SKM-1 (cell line): ENCODE results near the gene FKBP4.

Experiments used
- DNase-seq: peaks from one replicate; lab custom pipeline; 2025; ENCODE audit not compliant: unreplicated experiment; lab: John Stamatoyannopoulos, UW

Gene FKBP4

DNA sequence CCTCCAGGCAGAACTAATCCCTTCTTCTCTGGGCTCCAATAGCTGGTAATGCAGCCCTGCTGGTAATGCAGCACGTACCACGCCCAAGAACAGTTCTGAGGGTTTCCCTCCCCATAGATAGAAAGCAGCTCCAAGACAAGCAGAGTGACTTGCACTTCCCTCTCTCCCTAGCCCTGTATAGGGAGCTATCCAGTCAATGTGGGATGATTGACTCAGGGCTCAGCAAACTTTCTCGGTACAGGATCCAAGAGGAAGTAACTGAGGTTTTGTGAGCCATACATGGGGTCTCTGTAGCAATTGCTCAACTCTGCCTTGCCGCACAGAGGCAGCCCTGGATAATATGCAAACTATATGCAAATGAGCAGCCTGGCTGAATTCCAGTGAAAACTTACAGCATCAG is 15.5 kb upstream of the FKBP4 start:
- no peak for DNase-seq

GRCh38 chr12:2783936-2784600 is 10.7 kb upstream of the FKBP4 start:
- DNase-seq, result no peak

- no peak for DNase-seq
Measured at GRCh38 chr12:2785017-2785416, 9.8 kb upstream of the FKBP4 start.

DNA sequence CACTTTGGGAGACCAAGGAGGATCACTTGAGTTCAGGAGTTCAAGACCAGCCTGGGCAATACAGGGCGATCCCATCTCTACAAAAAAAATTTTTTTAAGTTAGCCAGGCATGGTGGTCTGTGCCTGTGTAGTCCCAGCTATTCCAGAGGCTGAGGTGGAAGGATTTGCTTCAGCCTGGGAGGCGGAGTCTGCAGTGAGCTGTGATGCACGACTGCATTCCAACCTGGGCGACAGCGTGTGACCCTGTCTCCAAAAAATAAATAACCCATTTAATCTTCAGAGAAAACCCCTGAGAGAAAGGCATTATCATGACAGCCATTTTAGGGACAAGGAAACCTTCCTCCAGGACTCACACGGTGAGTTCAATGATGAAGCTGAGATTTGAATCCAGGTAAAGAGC is 3.7 kb upstream of the FKBP4 start:
- no peak for DNase-seq

- DNase-seq, result no peak
Measured at GRCh38 chr12:2792671-2793500, 1.9 kb upstream of the FKBP4 start.

GRCh38 chr12:2793561-2793960 is 1.2 kb upstream of the FKBP4 start:
- DNase-seq, result no peak

GRCh38 chr12:2794191-2794735 is 507 bp upstream of the FKBP4 start:
- no peak for DNase-seq

DNA sequence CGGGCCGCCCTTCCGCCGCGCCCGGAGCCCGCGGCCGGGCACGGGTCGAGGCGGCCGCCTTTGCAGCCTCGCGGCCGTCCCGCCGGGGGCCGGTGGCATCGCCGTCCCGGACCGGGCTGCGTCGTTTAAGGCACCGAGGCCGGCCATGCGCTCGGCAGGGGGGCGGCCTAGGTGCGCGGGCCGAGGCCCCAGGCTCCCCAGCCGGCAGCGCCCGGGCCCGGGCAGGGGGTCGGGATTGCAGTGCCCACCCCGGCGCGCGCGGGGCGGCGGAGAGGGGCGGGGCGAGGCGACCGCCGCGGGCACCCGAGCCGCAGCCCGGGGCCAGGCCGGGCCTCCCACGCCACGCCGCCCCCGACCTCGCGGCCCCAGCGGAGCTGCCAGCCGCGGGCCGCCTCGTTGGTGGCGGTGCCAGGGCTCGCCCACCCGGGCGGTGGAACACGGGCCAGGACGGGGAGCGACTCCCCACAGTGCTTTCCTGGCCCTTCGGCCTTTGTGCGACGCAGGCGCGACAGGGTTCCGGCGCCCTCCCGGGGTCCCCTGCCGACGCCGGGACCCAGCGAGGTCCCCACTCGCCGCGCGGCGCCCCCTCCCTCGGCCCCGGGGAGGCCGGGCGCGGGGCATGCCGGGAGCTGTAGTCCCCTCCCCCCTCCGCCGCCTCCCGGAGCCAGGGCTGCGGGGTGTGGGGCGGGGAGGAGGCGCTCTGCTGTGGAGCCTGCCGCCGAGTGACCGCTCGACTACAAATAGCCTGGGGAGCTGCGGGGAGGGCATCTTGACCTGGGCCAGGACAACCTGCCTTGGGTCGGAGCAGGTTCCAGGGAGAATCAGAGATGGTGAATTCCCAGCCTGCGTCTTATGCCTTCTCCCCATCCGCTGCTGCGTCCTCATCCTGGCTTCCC is 769 bp downstream of the FKBP4 start:
- DNase-seq, result no peak

- no peak for DNase-seq
Measured at GRCh38 chr12:2796187-2796666, 1.5 kb downstream of the FKBP4 start.

DNA sequence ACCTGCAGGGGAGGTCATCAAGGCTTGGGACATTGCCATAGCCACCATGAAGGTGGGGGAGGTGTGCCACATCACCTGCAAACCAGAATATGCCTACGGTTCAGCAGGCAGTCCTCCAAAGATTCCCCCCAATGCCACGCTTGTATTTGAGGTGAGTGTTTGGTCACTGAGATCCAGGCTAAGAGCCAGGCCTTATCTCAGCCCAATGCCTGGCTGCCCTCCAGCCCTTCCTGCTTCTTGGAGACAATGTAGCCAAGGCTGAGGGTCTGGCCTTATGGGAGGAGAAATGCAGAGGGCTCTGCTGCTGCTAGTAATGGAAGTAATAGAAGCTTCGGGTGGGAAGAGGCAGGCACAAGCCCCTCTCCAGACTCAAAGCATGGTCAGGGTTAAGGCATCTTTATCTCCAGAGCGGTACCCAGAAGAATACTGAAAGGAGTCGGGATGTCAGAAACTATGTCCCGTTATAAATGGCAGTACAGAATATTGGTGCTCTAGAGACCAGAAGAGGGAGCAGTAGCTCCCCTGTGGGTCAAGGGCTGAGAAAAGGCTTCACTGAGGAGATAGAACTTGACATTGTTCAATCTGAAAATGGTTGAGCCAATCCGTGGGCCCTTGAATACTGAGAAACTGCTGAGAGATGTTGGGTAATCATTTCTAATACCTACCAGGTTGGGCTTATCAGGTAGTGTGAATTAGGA is 3.1 kb downstream of the FKBP4 start:
- no peak for DNase-seq

GRCh38 chr12:2800046-2800570 is 5.3 kb downstream of the FKBP4 start:
- no peak for DNase-seq

DNA sequence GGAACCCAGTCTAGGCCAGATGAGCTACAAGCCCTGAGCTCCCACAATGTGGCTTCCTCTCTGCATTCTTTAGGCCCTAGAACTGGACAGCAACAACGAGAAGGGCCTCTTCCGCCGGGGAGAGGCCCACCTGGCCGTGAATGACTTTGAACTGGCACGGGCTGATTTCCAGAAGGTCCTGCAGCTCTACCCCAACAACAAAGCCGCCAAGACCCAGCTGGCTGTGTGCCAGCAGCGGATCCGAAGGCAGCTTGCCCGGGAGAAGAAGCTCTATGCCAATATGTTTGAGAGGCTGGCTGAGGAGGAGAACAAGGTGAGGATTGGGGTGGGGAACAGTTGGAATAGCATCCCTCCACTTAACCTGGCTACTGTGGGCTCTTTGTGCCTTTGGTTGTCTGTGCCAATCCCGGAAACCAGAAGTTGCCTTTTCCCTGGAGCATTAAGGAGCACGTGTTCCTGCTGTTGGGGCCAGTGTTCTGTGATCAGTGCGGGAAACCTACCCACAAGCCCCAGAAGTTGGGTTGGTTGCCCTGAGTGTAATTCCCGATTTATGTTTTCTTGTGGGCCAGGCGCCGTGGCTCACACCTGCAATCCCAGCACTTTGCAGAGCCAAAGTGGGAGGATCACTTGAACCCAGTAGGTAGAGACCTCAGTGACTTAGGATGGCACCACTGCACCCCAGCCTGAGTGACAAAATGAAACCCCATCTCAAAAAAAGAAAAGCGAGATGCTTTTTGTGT is 6.4 kb downstream of the FKBP4 start:
- no peak for DNase-seq

GRCh38 chr12:2803635-2804392 is 9.0 kb downstream of the FKBP4 start:
- DNase-seq, result no peak

DNA sequence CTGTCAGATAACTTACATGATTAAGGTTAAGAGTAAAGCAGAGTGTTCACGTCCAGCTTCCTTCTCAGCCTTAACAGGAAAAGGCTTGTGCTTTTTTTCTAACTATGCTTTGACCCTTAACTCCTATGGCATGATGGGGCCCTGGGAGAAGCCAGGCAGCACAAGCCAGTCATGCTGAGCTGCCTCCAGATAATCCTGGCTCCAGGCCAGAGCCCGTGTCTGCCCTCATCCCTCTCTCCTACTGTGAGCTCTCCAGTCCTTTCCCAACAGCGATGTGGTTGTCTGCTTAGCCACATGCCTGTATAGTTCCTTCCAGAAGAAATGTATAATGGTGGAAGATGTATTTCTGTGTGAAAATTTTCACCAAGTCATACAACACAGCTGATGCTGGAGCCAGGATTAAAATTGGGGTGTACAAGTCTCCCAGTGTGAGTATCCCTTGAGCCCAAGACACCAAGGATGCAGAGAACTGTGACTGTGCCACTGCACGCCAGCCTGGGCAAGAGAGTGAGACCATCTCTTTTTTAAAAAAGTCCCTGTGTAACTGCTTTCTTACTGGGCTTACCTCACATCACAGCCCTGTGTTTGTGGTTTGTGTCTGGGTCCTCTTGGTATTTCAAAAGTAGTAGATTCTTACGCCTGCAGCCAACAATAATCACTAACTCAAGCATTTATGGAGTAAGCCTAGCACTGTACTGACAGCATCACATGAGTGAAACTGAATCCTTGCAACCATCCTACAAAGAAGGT is 9.8 kb downstream of the FKBP4 start:
- DNase-seq, result no peak

GRCh38 chr12:2805143-2805520 is 10.4 kb downstream of the FKBP4 start:
- no peak for DNase-seq

- no peak for DNase-seq
Measured at GRCh38 chr12:2806700-2807099, 11.9 kb downstream of the FKBP4 start.

DNA sequence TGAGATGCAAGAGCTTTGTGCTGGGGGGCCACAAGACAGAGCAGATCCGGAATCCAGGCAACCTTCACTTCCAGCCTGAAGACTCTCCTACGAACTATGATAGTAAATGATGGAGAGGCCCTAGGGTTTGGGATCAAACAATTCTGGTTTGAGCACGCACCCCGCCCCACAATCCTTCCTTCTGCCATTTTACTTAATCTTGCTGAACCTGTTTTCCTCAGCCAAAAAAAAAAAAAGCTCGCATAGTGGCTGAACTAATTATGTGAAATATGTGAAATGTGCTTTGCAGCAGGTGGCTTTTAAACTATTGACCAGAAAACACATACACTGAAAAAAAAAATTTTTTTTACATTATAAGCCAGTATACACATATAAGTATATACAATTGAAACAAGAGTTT is 17.0 kb downstream of the FKBP4 start:
- no peak for DNase-seq
